HFFc6 (cell line): ENCODE data around the gene CKAP5. TPM values are rescaled to one million over a fixed set of nuclear protein-coding genes. Genes with fewer than 3 reads are reported as not detected.

ENCODE experiments used
- DNase-seq: peaks from one replicate; pipeline ENCODE4 v3.0.0-alpha.2; 2018
- H3K27ac Mint-ChIP-seq: 2 replicates; pipeline ENCODE4 v1.8.0; 2020; ENCODE audit warnings: mild to moderate bottlenecking, mixed read lengths
- H3K27me3 Mint-ChIP-seq: 2 replicates; pipeline ENCODE4 v1.8.0; 2021; ENCODE audit warnings: mild to moderate bottlenecking, moderate library complexity, mixed read lengths; ENCODE audit not compliant: insufficient read depth
- H3K36me3 Mint-ChIP-seq: 2 replicates; pipeline ENCODE4 v1.8.0; 2021; ENCODE audit warnings: low read depth, mixed read lengths
- H3K4me1 Mint-ChIP-seq: 2 replicates; pipeline ENCODE4 v1.8.0; 2020; ENCODE audit warnings: low read depth, mixed read lengths
- H3K4me3 Mint-ChIP-seq: 2 replicates; pipeline ENCODE4 v1.8.0; 2020; ENCODE audit warnings: mild to moderate bottlenecking, moderate library complexity, mixed read lengths
- H3K9me3 Mint-ChIP-seq: 2 replicates; pipeline ENCODE4 v1.8.0; 2020; ENCODE audit warnings: mild to moderate bottlenecking, mixed read lengths
- CTCF ChIP-seq: fragments of 200-600 bp; sonication (generic); IDR thresholded peaks from 2 replicates; pipeline ENCODE4 v1.5.0; 2021; ENCODE audit warnings: antibody characterized with exemption, mild to moderate bottlenecking
- total RNA-seq, 6 experiments: library from RNA; stranded (reverse); fragmentation: NEBNext Ultra II Directional; extraction: Animal tissue kit (Norgen Biotek cat#: 25700); gene quantifications; 2 replicates in 1 of 6; 3 replicates in 5 of 6; pipeline ENCODE4 v1.2.3, GENCODE V29; 2021

The CKAP5 gene
- total RNA-seq, 6 experiments from 2014 or later, result 87.8 to 125 (median 116) TPM

DNA sequence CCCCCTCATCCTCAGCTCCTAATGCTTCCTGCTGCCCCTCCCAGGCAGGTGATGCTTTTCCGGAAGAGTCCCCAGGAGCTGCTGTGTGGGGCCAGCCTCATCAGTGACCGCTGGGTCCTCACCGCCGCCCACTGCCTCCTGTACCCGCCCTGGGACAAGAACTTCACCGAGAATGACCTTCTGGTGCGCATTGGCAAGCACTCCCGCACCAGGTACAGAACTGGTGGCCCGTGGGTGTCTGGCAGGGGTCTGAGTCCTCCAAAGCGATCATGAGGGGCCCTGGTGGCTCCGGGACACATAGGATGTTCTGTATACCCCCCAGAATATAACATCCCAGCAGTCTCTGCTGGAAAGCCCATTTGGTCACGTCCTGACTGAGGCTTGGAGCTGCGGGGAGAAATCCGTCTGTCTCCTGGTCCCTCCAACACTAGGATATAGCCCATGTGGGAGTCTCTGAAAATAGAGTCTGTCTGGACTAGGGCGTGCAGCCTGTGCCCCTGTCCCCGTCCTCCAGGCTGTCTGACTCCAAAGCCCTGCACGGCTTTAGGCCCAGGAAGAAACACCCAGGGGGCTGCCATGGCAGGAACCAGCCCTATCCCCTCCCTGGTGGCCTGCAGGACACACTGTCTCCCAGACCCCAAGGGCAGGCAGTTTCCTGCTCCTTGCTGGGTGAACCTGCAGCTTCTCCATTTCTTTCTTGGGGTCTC is 118.0 kb downstream of the CKAP5 start:
- no peak for DNase-seq
- Mint-ChIP-seq H3K9me3 (no peaks in the 10 kb centered on the region), H3K36me3 (0 out of 2 replicates have a peak, but pooled peaks cover 4% of the 10 kb centered on the region), H3K4me1 (no peaks in the 10 kb centered on the region), H3K4me3 (no peak overlapping the region), H3K27me3 (peaks cover 1% of the 10 kb centered on the region), H3K27ac (no peak overlapping the region)
- TF ChIP-seq CTCF, result no peak

DNA sequence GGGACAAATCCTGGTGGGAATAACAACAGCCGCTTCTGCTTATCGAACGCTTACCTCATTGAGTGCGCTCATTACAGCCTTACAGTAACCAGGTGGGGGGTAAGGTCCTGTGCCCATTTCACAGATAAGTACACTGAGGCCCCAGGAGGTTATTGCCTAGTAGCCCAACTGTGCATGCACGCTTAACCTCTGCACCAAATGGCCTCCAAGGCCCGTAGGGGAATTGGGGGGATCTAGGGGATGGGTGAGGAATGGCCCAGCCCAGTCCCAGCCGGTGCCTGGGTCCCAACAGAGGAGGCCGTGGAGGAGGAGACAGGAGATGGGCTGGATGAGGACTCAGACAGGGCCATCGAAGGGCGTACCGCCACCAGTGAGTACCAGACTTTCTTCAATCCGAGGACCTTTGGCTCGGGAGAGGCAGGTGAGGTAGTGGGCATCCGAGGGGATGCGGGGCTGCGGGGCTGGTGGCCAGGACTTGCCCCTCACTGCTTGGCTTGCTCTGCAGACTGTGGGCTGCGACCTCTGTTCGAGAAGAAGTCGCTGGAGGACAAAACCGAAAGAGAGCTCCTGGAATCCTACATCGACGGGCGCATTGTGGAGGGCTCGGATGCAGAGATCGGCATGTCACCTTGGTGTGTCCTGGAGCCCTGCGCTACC is 119.7 kb downstream of the CKAP5 start:
- no peak for DNase-seq
- no peak for TF ChIP-seq CTCF

DNA sequence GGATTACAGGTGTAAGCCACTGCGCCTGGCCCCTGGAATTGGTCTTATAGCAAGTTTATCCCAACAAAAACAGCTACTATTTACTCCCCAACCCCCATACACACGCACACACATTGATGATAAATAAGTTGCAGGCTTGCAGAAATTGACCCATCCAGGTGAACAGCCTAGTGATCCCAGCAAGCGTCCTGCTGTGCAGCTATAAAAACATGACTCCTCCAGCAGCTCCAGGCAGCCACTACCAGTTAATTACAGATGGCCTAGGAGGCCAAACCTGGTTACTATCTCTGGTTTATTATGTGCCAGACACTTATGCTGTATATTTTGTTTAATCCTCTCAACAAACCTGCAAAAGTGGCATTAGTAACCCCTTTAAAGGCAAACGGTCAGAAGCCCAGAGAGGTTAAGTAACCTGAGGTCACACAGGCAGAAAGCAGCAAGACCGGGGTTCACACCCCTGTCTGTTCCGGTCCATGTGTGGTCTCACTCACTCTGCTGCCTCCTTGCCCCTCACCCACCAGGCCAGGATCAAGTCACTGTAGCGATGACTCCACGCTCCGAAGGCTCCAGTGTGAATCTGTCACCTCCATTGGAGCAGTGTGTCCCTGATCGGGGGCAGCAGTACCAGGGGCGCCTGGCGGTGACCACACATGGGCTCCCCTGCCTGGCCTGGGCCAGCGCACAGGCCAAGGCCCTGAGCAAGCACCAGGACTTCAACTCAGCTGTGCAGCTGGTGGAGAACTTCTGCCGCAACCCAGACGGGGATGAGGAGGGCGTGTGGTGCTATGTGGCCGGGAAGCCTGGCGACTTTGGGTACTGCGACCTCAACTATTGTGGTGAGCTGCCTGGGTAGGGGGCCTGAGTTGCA is 120.5 kb downstream of the CKAP5 start:
- H3K4me1 Mint-ChIP-seq, result no peaks in the 10 kb centered on the region
- no peak overlapping the region for H3K27ac Mint-ChIP-seq
- H3K27me3 Mint-ChIP-seq, result peaks cover 4% of the 10 kb centered on the region
- no peak overlapping the region for H3K4me3 Mint-ChIP-seq
- no peaks in the 10 kb centered on the region for H3K9me3 Mint-ChIP-seq
- no peak for DNase-seq
- no peak for TF ChIP-seq CTCF
- H3K36me3 Mint-ChIP-seq, result 0 out of 2 replicates have a peak, but pooled peaks cover 4% of the 10 kb centered on the region

More for the DNA sequence above, 119.7 kb downstream of the CKAP5 start:
- H3K4me3 Mint-ChIP-seq, result no peak overlapping the region
- H3K4me1 Mint-ChIP-seq, result no peaks in the 10 kb centered on the region
- no peaks in the 10 kb centered on the region for H3K9me3 Mint-ChIP-seq
- H3K27ac Mint-ChIP-seq, result no peak overlapping the region
- 0 out of 2 replicates have a peak, but pooled peaks cover 4% of the 10 kb centered on the region for H3K36me3 Mint-ChIP-seq
- H3K27me3 Mint-ChIP-seq, result peaks cover 3% of the 10 kb centered on the region

GRCh38 chr11:46724088-46724487 is 122.0 kb downstream of the CKAP5 start:
- Mint-ChIP-seq H3K4me3 (no peak overlapping the region), H3K4me1 (no peaks in the 10 kb centered on the region), H3K9me3 (no peaks in the 10 kb centered on the region), H3K36me3 (no peaks in the 10 kb centered on the region), H3K27ac (no peak overlapping the region), H3K27me3 (peaks cover 4% of the 10 kb centered on the region)
- DNase-seq, result no peak
- no peak for TF ChIP-seq CTCF

GRCh38 chr11:46723359-46723680 is 122.8 kb downstream of the CKAP5 start:
- DNase-seq, result no peak
- no peak for TF ChIP-seq CTCF
- no peak overlapping the region for H3K27ac Mint-ChIP-seq
- H3K4me3 Mint-ChIP-seq, result no peak overlapping the region
- peaks cover 4% of the 10 kb centered on the region for H3K27me3 Mint-ChIP-seq
- H3K9me3 Mint-ChIP-seq, result no peaks in the 10 kb centered on the region
- H3K4me1 Mint-ChIP-seq, result no peaks in the 10 kb centered on the region
- H3K36me3 Mint-ChIP-seq, result no peaks in the 10 kb centered on the region
